RWPE1 (cell line): ENCODE results near the gene SEC14L5.
"Not testable (repeated sequence)": the region's sequence is repeated elsewhere in the genome, so short reads cannot be mapped to it uniquely, and the experiment has no call there.

ENCODE experiments used
- CTCF ChIA-PET: fragments of 350-600 bp; sonication (Branson Sonifier 250); formaldehyde crosslinking; extraction: SDS; loops from one replicate; lab custom pipeline; 2021; lab: Yijun Ruan, JAX
- POLR2A ChIA-PET: fragments of 400-600 bp; formaldehyde crosslinking; extraction: SDS; loops from one replicate; lab custom pipeline; 2020; ENCODE audit warnings: antibody characterized with exemption; ENCODE audit not compliant: low non-redundant PET; lab: Yijun Ruan, JAX
- DNase-seq: peaks from one replicate; pipeline ENCODE4 v3.0.0; 2012; ENCODE audit warnings: low spot score
- H3K27ac ChIP-seq: fragments of 450-650 bp; 2 replicates; pipeline ENCODE4 v1.5.1; 2017
- TF ChIP-seq, protein P1 (sequence below): fragments of 450-650 bp; conservative IDR thresholded peaks from 2 replicates; pipeline ENCODE4 v1.5.1; 2017; ENCODE audit warnings: low read depth, mild to moderate bottlenecking

The SEC14L5 gene

GRCh38 chr16:4947722-4948503 is 10.2 kb upstream of the SEC14L5 start:
- peak overlapping the region; percentile 42 for H3K27ac ChIP-seq
- ChIA-PET CTCF (interaction anchor here (1.2 kb wide), 1 partner anchor 8 kb away, joined by 5 read pairs; no protein-coding TSS in a partner anchor), POLR2A (no interaction called here)
- DNase-seq = no peak
- TF ChIP-seq, protein P1, sequence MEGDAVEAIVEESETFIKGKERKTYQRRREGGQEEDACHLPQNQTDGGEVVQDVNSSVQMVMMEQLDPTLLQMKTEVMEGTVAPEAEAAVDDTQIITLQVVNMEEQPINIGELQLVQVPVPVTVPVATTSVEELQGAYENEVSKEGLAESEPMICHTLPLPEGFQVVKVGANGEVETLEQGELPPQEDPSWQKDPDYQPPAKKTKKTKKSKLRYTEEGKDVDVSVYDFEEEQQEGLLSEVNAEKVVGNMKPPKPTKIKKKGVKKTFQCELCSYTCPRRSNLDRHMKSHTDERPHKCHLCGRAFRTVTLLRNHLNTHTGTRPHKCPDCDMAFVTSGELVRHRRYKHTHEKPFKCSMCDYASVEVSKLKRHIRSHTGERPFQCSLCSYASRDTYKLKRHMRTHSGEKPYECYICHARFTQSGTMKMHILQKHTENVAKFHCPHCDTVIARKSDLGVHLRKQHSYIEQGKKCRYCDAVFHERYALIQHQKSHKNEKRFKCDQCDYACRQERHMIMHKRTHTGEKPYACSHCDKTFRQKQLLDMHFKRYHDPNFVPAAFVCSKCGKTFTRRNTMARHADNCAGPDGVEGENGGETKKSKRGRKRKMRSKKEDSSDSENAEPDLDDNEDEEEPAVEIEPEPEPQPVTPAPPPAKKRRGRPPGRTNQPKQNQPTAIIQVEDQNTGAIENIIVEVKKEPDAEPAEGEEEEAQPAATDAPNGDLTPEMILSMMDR = no peak

DNA sequence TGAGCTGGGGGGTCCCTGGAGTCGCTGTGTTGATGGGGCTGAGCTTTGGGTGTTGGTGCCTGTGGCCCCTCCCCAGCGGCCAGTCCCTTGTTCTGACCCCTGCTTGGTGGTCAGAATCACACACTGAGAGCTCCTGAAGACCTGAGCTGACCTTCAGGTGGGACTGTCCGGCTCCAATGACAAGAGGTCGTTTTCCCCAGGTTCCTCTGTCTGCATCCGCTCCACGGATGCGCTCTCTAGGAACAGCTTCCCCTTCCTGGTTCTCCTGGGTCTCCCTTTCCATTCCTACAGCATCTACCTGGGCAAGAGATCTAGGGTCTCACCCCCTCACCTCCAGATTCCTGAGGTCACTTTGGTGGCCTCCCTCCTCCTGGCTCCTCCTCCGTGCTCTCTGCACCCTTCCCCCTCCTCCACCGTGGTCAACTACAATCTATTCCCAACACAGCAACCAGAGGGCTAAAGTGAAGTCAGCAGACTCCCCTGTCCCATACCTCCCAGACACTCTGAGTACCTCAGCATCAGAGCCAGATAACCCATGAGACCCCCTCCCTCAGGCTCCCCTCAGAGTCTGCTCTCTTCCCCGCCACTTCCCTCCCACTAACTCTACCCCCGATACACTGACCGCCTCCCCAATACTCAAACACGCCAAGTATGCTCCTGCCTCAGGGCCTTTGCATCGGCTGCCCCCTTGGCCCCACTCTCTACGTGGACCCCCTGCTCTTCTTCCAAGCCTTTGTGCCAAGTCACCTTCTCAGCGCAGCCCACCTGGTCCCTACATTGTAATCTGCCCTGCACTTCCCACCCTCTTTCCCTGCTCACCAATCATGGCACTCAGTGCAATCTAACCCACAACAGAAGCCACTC is 9.0 kb upstream of the SEC14L5 start:
- peak overlapping the region; percentile 9; the same call in 1 of the 2 replicates for H3K27ac ChIP-seq
- TF ChIP-seq, protein P1 = no peak
- CTCF ChIA-PET = no interaction called here
- DNase-seq = no peak
- POLR2A ChIA-PET = no interaction called here

- DNase-seq = no peak
- TF ChIP-seq, protein P1 = no peak
- CTCF ChIA-PET = no interaction called here
- peak overlapping the region; percentile 9; the same call in 1 of the 2 replicates for H3K27ac ChIP-seq
- POLR2A ChIA-PET = no interaction called here
Observed at GRCh38 chr16:4949986-4950385, 8.1 kb upstream of the SEC14L5 start.

GRCh38 chr16:4951583-4951982 is 6.5 kb upstream of the SEC14L5 start:
- peak overlapping the region; percentile 11; the same call in 1 of the 2 replicates for H3K27ac ChIP-seq
- POLR2A ChIA-PET, CTCF ChIA-PET, DNase-seq: not testable (repeated sequence)

DNA sequence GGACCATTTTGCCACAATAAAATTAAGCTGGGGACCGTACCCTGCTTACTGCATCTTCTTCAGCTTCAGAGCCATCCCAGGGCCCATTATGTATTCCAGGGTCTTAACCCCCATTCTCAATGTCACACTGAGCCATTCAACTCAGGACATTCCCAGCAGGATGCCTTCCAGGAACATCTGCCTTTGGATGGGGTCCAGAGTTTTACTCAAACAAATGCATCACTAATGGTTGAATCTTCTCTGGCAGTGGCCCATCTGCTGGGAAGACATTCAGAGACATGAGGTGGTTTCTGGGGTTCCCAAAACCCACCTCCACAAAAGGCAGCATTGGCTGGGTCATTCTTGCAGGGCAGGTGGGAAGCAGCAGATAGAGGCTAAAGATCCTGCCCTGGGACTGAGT is 3.4 kb upstream of the SEC14L5 start:
- CTCF ChIA-PET = interaction anchor here (1.6 kb wide), 1 partner anchor 18 kb away, joined by 7 read pairs; the partner anchor contains the start of gene PPL
- POLR2A ChIA-PET = no interaction called here
- no peak for DNase-seq
- H3K27ac ChIP-seq = no peak overlapping the region
- TF ChIP-seq, protein P1 = no peak

GRCh38 chr16:4957420-4957719 is 760 bp upstream of the SEC14L5 start:
- CTCF ChIA-PET = interaction anchor here (0.6 to 0.7 kb wide), 3 partner anchors 21 to 224 kb away, joined by 3 to 5 read pairs (median 3); partner anchors contain the start of gene PPL
- peak overlapping the region; percentile 68 for H3K27ac ChIP-seq
- POLR2A ChIA-PET = no interaction called here

More at GRCh38 chr16:4957420-4957719, 760 bp upstream of the SEC14L5 start:
- TF ChIP-seq, protein P1 = 0 out of 2 replicates have a peak, but pooled peaks have one; percentile 17
- no peak for DNase-seq
